CD4-positive, alpha-beta T cell treated with Interleukin-12 subunit alpha and Interleukin-12 subunit beta, for 1 hour (primary cell): Measurements from ENCODE around the gene SLC30A1.
"Not testable (repeated sequence)": the region's sequence is repeated elsewhere in the genome, so short reads cannot be mapped to it uniquely, and the experiment has no call there.

Experiments
- DNase-seq: peaks from one replicate; pipeline ENCODE4 v3.0.0-alpha.2; 2020

The SLC30A1 gene

DNA sequence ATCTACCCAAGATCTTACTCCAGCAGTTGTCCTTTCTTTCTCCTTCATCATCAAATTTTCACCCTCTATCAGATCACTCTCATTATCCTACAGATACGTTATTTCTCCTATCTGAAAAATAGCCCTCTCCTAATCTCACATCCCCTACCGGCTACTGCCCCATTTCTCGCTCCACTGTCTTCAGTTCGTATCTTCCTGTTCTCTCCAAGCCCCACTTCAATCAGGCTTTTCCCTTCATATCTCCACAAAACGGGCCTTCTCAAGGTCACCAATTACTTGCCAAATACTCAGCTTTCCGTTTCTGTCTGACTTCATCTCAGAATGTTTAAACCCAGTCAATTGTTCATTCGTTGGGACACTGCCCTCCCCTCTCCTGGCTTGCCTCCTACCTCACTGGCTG is 32.4 kb downstream of the SLC30A1 start:
- DNase-seq = no peak

DNA sequence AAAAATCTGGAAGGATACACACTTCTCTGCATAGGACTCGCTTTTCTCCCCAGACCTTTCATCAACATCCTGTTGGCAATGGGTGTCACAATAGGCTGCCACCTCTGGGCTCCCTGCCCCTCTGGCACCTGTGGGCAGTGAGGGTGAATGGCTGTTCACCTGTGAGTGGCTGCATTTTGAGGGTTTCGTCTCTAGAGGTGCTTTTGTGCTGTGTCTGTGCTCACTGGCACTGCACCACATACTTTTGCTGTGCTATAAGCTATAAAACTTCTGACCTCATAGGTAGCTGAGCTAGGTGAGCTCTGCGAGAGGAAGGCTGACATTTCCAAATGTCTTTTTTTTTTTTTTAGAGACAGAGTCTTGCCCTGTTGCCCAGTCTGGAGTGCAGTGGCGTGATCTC is 35.9 kb downstream of the SLC30A1 start:
- DNase-seq = no peak

DNA sequence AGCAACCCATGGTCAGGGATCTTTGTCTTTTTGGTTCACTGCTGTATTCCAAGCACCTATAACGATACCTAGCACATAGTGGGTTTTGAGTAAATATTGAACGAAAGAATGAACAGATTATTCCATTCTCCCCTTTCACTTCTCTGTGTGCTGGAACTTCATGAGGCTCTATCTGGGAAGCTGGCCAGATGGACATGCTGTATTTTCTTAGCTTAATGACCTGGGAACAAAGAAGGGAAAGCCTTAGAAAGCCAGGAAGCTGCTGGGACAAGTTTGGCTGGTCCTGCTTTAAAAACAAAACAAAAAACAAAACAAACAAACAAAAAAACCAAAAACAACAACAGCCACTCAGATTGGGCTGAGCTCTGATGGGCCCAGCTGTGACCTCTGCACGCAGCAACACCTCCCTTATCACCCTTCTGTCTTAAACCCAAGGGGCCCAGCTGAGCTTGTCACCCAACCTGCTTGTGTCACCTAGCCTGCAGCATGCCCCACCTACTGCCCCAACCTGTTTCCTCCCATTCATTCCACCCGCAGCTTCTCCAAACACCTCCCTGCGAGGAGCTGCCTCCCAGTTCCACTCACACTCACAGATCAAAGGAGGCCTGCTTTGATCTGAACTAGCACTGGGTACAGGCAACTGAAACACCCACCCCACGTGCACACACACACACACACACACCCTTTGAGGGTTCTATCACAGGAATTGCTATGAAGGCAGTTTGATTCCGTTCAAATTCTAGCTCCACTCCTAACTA is 37.1 kb downstream of the SLC30A1 start:
- no peak for DNase-seq

- no peak for DNase-seq
Measured at GRCh38 chr1:211541278-211541677, 37.7 kb downstream of the SLC30A1 start.

- DNase-seq = not testable (repeated sequence)
Measured at GRCh38 chr1:211540824-211541223, 38.1 kb downstream of the SLC30A1 start.

GRCh38 chr1:211538287-211538686 is 40.7 kb downstream of the SLC30A1 start:
- DNase-seq = no peak

- DNase-seq = no peak
Measured at GRCh38 chr1:211537253-211537652, 41.7 kb downstream of the SLC30A1 start.

- no peak for DNase-seq
Measured at GRCh38 chr1:211536606-211537005, 42.4 kb downstream of the SLC30A1 start.

- DNase-seq = no peak
Measured at GRCh38 chr1:211535346-211535745, 43.6 kb downstream of the SLC30A1 start.

DNA sequence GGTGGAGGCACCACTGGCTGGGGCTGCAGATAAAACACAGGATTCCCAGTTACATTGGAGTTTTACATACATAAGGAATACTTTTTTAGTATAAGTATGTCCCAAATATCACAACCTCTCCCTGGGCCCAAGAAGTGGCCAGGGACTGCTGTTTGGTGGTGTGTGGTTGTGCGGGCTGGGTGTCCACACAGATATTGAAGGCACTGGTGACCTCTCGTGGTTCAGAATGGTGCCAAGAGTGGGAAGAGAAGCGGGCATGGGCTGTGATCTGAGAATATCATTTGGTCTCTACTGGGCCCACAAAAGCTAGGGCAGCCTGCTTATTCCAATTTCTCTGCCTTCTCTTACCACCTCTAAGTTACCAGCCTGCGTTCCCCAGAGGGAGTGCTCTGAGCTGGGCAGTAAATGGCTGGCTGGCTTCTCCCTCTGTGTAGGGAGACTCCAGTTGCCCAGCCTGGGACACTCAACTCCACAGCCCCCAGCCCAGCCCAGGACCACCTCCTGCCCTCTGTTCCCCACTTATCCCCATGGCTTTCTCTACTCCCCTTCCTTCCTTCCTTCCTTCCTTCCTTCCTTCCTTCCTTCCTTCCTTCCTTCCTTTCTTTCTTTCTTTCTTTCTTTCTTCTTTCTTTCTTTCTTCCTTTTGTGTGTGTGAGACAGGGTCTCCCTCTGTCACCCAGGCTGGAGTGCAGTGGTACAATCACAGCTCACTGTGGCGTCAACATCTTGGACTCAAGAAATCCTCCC is 44.2 kb downstream of the SLC30A1 start:
- DNase-seq = no peak

DNA sequence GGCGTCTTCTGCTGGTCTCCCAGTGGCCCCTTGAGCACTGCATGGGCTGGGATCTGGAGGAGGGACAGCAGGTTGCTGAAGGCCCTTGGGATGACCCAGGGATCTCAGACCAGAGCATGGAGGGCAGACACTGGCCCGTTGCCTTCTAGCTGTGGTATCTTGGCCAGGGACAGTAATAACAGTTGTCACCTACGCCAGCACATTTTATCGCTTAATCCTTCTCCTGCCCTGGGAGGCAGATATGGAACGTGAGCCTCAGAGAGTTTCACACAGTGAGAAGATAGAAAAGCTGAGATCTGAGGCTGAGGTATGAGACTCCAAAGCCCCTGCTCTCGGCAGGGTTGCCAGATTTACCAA is 46.9 kb downstream of the SLC30A1 start:
- no peak for DNase-seq

GRCh38 chr1:211531194-211532087 is 47.5 kb downstream of the SLC30A1 start:
- no peak for DNase-seq

DNA sequence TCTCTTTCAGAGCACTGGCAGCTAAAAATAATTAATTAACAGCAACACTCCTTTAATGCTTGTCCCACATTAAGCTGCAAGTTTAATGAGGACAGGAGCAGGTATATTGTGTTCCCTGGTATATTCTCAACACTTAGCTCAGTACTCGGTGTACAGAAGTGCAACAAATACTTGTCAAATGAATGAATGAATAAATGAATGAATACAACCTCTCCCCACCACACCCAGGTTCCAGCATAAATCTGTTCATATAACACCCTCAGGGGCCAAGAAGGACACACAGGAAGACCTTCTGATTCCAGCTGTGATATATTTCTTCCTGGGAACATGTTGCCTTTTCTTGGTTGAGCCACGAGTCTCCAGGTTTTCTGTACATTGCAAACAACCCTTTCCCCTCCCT is 48.9 kb downstream of the SLC30A1 start:
- no peak for DNase-seq

GRCh38 chr1:211529453-211529852 is 49.5 kb downstream of the SLC30A1 start:
- no peak for DNase-seq

DNA sequence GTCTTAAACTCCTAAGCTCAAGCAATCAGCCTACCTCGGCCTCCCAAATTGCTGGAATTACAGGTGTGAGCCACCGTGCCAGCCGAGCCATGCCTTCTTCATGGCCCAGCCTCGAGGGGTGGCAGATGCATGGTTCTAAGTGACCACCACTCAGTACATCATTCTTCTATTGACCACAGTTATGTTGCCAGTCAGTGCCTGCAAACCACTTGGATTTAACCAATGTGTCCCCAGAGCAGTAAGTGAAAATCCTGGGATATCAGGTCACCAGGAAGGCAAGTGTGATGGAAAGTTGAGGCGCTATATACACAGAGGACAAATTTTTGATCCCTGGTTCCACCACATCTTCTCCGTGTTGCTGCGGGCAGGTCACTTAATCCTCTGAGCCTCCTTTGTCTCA is 50.0 kb downstream of the SLC30A1 start:
- no peak for DNase-seq

DNA sequence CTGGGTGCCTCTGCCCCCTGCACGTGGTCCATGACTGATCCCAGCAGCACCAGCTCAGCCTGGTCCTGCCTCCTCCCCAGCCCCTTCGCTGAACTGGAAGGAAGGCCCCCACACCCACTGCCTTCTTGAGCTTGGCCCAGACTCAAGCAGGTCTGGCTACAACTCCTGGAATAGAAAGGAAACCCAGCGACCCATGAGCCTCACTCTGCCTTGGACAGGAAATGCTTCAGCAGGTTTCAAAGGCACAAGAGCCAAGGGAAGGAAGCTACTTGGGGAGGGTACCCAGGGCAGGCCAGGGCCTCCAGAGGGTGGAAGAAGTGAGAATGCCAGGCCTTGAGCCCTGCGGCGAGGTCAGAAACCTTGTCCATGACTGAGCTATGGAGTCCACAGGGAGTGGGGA is 51.1 kb downstream of the SLC30A1 start:
- no peak for DNase-seq

GRCh38 chr1:211527006-211527405 is 52.0 kb downstream of the SLC30A1 start:
- DNase-seq = no peak

- DNase-seq = no peak
Measured at GRCh38 chr1:211526101-211526500, 52.9 kb downstream of the SLC30A1 start.

DNA sequence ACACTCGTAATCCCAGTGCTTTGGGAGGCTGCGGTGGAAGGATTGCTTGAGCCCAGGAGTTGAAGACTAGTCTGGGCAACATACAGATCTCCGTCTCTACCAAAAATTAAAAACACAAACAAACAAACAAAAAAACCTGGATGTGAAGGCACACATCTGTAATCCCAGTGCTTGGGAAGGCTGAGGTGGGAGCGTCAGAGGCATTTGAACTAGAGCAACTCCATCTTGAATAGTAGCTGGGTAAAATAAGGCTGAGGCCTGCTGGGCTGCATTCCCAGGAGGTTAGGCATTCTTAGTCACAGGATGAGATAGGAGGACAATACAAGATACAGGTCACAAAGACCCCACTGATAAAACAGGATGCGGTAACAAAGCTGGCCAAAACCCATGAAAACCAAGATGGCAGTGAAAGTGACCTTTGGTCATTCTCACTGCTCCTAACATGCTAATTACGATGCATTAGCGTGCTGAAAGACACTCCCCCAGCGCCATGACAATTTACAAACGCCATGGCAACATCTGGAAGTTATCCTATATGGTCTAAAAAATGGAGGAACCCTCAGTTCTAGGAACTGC is 53.8 kb downstream of the SLC30A1 start:
- DNase-seq = no peak

DNA sequence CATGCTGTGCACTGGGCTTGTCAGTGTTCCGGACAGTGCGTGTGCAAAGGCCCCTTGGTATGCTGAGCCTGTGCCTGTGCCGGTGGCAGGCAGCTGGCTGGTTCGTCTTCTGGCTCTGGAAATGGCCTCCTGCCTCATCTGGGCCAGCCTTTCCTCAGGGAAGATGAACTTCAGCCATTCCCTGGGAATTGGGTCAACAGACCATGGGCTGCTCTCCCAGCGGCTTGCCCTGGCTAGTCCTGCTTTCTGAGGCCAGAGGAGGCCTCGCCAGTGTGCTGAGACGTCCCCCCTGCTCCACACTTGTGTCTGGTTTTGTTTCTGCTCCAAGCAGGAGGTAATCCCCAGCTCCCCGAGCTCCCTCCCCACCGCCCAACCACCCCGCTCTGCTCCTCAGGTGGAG is 54.4 kb downstream of the SLC30A1 start:
- no peak for DNase-seq

DNA sequence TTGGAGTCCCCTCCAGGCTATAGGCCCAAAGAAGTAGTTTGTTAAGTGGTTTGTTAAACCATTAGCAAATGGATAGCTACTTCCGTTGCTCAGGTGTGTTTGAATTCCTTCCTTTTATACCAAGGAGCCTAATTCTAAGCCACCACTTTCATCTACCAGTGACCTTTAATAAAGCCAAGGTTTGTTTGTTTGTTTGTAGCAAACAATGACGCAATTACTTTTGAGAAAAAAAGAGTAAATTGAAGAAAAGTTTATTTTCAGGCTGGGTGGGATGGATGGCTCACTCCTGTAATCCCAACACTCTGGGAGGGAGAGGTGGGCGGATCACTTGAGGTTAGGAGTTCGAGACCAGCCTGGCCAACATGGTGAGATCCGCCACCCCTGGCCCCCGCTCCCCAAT is 56.2 kb downstream of the SLC30A1 start:
- no peak for DNase-seq
